H54 (cell line): ENCODE results near the gene TOR4A.
"Not testable (repeated sequence)": the region's sequence is repeated elsewhere in the genome, so short reads cannot be mapped to it uniquely, and the experiment has no call there.

Source experiments
- DNase-seq: peaks from one replicate; pipeline ENCODE4 v3.0.0; 2011; ENCODE audit warnings: low spot score, mixed read lengths; ENCODE audit not compliant: insufficient read length
- FAIRE-seq: peaks from 3 replicates; lab custom pipeline; 2011; peaks lifted over from hg19 to GRCh38; lab: Jason Lieb, UNC
- POLR2A ChIP-seq: IDR thresholded peaks from 2 replicates; pipeline ENCODE4 v1.6.1; 2011; ENCODE audit warnings: low read depth, mild to moderate bottlenecking, low read length

The TOR4A gene

DNA sequence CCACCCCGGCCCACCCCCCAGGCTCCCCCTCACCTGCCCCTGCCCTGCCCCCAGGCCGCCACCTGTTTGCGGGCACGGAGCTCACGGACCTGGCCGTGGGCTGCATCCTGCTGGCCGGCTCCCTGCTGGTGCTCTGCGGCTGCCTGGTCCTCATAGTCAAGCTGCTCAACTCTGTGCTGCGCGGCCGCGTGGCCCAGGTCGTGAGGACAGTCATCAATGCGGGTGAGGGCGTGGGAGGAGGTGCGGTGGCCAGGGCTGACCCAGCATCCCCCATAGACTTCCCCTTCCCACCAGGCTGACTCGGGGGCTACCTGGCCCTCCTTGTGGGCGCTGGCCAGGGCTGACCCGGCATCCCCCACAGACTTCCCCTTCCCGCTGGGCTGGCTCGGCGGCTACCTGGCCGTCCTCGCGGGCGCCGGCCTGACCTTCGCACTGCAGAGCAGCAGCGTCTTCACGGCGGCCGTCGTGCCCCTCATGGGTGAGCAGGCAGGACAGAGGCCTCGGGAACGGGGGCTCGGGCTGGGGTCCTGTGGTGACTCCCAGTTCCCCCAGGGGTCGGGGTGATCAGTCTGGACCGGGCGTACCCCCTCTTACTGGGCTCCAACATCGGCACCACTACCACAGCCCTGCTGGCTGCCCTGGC, 43.4 kb upstream of the TOR4A start:
- DNase-seq, result no peak
- FAIRE-seq, result no peak
- no peak for TF ChIP-seq POLR2A

DNA sequence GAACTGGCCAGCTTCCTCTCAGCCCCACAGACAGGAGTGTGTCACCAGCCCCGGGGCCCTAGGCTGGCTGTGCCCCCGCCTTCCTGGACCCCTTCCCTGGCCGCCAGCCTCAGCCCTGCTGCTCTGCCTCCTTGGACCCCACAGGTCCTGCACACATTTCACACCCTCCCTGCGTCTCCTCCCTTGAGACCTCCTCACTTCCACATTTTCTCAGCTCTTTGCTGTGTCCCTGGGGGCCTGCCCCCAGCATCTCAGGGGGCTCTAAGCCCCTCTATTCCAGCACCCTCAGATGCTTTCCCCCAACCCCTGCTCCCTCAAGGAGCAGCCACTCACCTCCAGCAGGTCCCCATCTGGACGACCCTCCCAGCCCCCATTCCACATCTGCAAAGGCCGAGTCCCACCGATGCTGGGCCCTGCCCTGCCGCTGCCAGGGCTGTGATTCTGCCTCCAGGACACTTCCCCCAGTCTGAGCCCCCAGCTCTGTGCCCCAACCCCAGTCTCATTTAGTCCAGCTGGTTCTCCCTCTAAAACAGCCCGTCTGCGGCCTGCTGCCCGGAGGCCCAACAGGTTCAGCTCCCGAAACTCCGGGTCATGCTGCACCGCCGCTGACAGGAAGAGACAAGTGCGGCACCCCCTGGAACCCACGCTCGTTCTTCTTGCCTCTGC, 42.6 kb upstream of the TOR4A start:
- no peak for TF ChIP-seq POLR2A

DNA sequence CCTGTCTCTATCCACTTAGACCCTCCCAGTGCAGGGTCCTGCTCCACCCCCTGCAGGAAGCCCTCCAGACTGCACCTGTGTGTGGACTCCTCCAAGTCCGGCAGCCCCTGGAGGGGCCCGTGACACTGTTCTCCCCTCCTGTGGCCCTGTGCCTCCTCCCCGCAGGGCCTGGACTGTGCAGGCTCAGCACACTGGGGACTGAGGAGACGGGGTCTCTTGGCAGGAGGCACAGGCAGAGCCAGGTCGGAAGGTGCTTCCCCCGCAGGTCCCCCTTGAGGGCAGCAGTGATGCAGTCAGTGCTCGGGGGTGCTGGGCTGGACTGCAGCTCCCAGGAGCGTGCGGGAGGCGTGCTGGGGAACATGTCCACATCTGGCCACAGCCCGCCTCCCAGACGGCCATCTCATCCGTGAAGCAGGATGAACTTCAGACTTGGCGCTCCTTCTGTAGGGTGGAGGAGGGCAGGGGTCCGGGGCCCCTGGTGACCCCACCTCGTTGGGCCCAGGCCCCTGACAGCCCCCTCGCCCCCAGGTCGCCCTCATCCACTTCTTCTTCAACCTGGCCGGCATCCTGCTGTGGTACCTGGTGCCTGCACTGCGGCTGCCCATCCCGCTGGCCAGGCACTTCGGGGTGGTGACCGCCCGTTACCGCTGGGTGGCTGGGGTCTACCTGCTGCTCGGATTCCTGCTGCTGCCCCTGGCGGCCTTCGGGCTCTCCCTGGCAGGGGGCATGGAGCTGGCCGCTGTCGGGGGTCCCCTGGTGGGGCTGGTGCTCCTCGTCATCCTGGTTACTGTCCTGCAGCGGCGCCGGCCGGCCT, 41.9 kb upstream of the TOR4A start:
- FAIRE-seq (no peak), DNase-seq (no peak)
- TF ChIP-seq POLR2A, result no peak

More for the DNA sequence above, 42.6 kb upstream of the TOR4A start:
- DNase-seq, result no peak
- FAIRE-seq, result no peak

DNA sequence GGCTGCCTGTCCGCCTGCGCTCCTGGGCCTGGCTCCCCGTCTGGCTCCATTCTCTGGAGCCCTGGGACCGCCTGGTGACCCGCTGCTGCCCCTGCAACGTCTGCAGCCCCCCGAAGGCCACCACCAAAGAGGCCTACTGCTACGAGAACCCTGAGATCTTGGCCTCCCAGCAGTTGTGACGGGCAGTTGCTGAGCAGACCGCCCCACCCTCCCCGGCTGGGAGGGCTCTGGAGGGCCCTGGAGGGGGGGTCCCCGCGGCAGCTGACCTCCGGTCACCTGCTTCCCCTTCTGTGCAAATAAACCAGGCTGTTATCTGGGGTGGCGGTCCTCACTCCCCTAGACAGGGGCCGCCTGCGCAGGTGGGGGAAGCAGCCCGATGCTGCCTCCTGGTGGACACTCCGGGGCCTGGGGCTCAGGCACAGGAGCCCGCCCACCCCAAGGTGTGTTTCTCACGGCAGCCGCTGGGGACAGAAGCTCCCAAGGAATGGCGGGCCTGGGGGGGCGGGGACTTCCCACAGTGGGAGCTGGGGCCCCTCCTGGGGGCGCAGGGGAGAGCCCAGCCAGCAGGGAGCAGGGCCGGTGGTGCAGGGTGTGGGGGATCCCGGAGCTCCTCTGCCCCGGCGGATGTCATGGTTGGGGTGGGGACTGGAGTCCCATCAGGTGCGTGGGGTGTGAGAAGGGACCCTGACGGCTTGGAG, 41.1 kb upstream of the TOR4A start:
- no peak for TF ChIP-seq POLR2A
- FAIRE-seq (no peak), DNase-seq (peak; percentile 98)

DNA sequence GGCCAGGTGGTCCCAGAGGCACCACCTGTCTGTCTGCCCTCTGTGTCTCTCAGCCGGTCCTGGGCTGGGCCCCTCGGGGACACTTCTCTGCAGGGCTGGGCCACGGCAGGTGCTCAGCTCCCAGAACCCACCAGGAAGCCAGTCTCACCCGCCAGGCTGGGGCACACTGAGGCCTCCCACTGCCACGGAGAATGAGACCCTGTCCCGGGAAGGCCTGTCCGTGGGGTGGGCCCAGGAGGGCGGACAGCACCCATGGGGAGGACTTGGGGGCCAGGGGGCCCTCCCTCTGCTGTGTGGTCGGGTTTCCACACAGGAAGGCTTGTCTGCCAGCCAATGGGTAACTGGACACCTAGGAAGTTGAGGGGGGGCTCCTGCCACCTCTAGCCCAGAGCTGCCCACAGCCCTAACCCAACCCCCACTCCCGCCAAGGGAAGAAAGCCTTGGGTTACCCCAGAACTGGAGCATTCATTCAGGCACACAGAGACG, 40.5 kb upstream of the TOR4A start:
- no peak for FAIRE-seq
- TF ChIP-seq POLR2A, result no peak
- no peak for DNase-seq

DNA sequence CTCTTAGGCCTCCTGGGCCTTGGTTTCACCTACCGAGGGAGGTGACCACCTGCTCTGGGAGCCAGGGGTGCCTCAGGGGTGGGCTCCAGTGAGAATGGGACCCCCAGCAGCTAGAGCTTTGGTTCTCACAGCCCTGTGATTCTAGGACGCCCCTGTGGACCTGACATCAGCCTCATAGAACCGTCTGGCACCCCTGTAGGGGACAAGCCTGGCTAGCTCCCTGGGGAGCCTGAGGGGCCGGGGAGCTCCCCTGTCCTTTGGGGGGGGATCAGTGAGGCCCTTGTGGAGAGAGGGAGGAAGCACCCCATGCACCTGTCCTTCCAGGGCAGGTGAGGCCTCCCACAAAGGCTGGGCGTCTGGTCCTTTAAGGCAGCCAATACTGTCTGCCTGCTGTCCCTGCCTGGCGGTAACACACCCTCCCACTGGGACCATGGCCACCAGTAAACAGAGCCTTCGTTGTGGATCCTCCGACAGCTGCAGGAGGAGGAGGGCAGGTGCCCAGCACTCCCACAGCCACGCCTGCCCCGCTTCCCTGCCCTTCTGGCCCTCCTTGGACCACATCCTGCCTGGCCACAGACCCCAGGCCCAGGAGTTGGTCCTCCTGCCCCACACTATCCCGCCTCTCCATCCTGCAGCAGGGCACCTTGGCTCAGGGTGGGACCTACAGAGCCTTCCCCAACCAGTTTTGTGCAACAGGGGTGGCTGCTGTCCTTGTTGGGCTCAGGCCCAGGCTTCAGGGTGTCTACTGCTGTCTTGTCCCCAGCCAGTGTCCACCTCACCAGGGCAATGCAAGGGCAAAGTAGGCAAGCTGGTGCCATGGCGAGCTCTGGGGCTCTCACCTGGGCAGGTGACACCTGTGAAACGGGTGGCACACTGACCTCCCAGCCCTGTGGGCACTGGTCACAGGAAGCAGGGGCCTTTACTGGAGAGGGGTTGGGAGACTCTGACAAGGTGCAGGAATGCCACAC, 39.5 kb upstream of the TOR4A start:
- FAIRE-seq (no peak), DNase-seq (no peak)
- no peak for TF ChIP-seq POLR2A

DNA sequence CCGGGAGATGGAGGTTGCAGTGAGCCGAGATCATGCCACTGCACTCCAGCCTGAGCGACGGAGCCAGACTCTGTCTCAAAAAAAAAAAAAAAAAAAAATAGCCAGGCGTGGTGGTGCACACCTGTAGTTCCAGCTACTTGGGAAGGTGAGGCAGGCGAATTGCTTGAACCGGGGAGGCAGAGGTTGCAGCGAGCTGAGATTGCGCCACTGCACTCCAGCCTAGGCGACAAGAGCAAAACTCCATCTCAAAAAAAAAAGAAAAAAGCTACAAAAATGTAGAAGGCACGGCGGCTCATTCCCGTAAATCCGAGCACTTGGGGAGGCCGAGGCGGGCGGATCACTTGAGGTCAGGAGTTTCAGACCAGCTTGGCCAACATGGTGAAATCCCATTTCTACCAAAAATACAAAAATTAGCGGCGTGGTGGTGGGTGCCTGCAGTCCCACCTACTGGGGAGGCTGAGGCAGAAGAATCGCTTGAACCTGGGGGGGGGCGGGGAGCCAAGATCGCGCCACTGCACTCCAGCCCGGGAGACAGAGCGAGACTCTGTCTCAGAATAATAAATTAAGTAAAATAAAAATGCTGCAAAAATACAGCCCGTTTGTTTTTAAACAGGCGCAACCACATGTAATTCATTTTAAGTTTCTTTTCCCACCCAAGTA, 37.9 kb upstream of the TOR4A start:
- not testable (repeated sequence) for DNase-seq, FAIRE-seq

DNA sequence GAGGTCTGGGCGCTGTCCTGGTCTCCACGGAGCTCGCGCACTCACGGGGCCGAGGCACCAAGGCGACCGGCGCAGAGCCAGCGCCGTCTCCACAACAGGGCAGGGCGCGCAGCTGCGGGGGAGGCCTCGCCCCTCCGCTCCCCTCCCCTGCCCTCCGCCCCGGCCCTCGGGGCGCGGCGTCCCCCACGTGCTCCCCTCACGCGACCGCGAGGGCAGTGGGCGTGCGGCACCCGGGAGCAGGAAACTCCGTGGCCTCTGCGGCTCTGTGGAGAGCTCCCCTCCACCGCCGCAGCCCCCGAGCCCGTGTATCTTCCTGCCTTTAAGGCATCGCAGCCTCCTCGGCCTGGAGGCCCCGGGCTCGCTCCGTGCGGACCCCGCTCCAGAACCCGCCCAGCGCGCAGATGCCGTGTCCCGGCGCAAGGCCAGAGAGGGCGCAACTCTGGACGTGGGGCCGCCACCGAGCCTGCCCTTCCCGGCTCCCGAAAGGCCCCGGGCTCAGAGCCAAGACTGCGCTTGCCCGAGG, 37.1 kb upstream of the TOR4A start:
- peak; percentile 92 for DNase-seq
- FAIRE-seq, result no peak
- peak; percentile 81 for TF ChIP-seq POLR2A

DNA sequence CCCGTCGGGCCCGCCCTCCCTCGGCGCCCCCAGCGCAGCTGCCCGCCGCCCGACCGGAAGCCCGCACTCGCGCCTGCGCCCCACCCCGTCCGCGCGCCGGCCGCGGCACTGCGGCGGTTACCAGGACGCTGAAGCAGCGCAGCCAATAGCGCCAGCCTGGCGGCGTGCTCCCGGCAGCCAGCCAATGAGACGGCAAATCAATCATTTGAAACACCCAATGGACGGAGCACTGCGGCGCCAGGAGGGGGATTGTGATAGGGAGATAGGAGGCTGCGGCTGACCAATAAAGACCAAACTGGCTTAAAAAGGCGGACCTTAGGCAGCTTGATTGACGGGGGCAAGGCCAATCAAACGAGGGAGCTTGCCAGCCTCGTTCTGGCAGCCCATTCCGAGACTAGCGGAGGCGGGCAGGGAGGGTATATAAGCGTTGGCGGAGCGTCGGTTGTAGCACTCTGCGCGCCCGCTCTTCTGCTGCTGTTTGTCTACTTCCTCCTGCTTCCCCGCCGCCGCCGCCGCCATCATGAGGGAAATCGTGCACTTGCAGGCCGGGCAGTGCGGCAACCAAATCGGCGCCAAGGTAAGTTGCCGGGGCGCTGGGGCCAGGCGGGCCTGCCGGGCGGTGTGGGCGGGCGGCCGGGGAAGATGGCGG, 36.6 kb upstream of the TOR4A start, which contains the start of gene TUBB4B:
TSS of gene TUBB4B (plus strand) at position 447 of the 649 bp plus-strand sequence. CDS start at position 521, 74 bp downstream.
- DNase-seq (peak; percentile 100), FAIRE-seq (peak; percentile 92)
- TF ChIP-seq POLR2A, result peak; percentile 100

DNA sequence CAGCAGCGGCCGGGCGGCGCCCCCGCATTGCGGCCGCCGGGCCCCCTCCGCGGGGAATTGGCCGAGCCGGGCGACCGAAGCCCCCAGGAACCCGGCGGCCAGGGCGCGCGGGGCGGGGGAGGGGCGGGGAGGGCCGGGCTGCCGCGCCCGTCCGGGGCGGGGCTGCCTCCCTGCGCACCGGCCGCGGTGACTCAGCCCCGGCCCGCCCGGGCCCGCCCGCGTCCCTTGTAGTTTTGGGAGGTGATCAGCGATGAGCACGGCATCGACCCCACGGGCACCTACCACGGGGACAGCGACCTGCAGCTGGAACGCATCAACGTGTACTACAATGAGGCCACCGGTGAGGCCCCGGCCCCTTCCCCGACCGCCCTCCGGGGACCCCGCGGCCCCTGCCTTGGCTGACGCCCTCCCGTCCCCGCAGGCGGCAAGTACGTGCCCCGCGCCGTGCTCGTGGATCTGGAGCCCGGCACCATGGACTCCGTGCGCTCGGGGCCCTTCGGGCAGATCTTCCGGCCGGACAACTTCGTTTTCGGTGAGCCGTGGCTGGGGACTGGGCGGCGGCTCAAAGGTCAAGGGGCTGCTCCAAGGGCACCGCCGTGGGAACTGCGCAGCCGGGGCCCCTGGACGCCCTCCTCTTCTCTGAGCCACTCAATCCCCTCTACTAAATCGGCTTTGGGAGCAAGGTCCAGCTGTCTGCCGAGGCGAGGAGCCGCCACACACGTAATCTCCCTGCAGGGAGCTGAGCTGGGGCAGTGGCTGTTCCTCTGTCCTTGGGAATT, 35.8 kb upstream of the TOR4A start:
- peak; percentile 13; the same call in 1 of the 2 replicates for TF ChIP-seq POLR2A
- no peak for FAIRE-seq

More for the DNA sequence above, 35.8 kb upstream of the TOR4A start:
- no peak for DNase-seq
